Muscle of back (tissue), 11 donors: Measurements from ENCODE around the gene GLIS2. TPM values are rescaled to one million over a fixed set of nuclear protein-coding genes. Genes with fewer than 3 reads are reported as not detected.

Source experiments
- DNase-seq, 3 donors: peaks; one replicate each; pipeline versions ENCODE4 v3.0.0 to v3.0.0-alpha.2; 2013
- polyA plus RNA-seq, 10 donors: library from polyadenylated mRNA; unstranded; fragments of 120-200 nt; gene quantifications; one replicate each; pipeline ENCODE4 v1.2.1, GENCODE V29; 2013; ENCODE audit not compliant: insufficient read length in 10 of 10

GLIS2 gene
- polyA plus RNA-seq, 10 donors = 14.8 to 30.7 (median 22.6) TPM

- DNase-seq = no peak
Measured at GRCh38 chr16:4318967-4319366, 3.1 kb downstream of the GLIS2 start.

- DNase-seq = peak in 1 of 3 donors; percentile 66
Measured at GRCh38 chr16:4319454-4320421, 3.9 kb downstream of the GLIS2 start.

GRCh38 chr16:4320571-4321137, 4.8 kb downstream of the GLIS2 start:
- DNase-seq = no peak

- DNase-seq = no peak
Measured at GRCh38 chr16:4321286-4322120, 5.6 kb downstream of the GLIS2 start.

GRCh38 chr16:4322121-4323052, 6.5 kb downstream of the GLIS2 start:
- no peak for DNase-seq

- peak in 1 of 3 donors; percentile 43 for DNase-seq
Measured at GRCh38 chr16:4323071-4323844, 7.4 kb downstream of the GLIS2 start.

- DNase-seq = peak in 1 of 3 donors; percentile 83
Measured at GRCh38 chr16:4323845-4324488, 8.1 kb downstream of the GLIS2 start.

GRCh38 chr16:4324492-4325252, 8.8 kb downstream of the GLIS2 start:
- DNase-seq = peak in 1 of 3 donors; percentile 80

GRCh38 chr16:4325253-4325758, 9.4 kb downstream of the GLIS2 start:
- peak in 1 of 3 donors; percentile 48 for DNase-seq

- peak in 1 of 3 donors; percentile 28 for DNase-seq
Measured at GRCh38 chr16:4327386-4328045, 11.6 kb downstream of the GLIS2 start.

GRCh38 chr16:4328046-4328781, 12.3 kb downstream of the GLIS2 start:
- DNase-seq = peak; percentile 71 to 91 (median 77)

- peak in 1 of 3 donors; percentile 51 for DNase-seq
Measured at GRCh38 chr16:4328782-4329775, 13.2 kb downstream of the GLIS2 start.

- DNase-seq = peak in 1 of 3 donors; percentile 80
Measured at GRCh38 chr16:4330277-4330874, 14.5 kb downstream of the GLIS2 start.

GRCh38 chr16:4332083-4332482, 16.2 kb downstream of the GLIS2 start:
- no peak for DNase-seq

GRCh38 chr16:4332623-4333307, 16.9 kb downstream of the GLIS2 start:
- DNase-seq = no peak
